ENCODE results near the gene SLC25A23. TPM values are rescaled to one million over a fixed set of nuclear protein-coding genes. Genes with fewer than 3 reads are reported as not detected.

The SLC25A23 gene
- total and polyA plus RNA-seq, 10 donors = 7.5 to 39.6 (median 18.5) TPM

DNA sequence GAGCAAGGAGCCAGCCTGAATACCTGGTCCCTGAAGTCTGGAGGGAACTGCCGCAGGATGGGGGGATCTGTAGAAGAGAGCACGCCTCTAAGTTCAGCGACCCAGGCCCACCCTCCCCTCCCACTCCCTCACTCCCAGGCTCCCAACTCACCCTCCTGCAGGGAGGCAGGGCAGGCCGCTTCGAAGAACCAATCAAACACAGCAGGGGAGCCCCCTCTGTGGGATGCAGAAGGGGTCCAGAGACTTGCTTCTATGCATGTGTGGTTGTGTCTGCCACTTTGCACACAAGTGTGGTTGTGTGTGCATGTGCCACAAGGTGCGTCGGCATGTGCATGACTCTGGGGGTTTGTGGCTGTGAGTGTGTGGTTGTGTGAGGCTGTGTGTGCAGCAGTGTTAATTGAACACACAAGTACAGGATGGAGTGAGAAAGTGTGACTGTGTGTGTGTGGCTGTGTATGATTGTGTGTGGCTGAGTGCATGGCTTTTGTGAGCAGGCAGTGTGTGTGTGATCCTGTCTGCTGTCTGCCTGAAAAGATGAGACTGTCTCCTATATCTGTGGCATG, 20.3 kb upstream of the SLC25A23 start:
- TF ChIP-seq CTCF (IDR thresholded peaks at IDR 0.05 in 8 of 11, conservative IDR thresholded peaks at IDR 0.05 in 3 of 11) (no peak), POLR2A (IDR thresholded peaks at IDR 0.05) (no peak), POLR2AphosphoS5 (IDR thresholded peaks at IDR 0.05) (no peak)
- H3K9me3 ChIP-seq = no peaks in the 10 kb centered on the region
- H3K27ac ChIP-seq = peak overlapping the region in 2 of 8 donors; percentile 92 to 96
- H3K4me1 ChIP-seq = peaks cover 0 to 65% (median 27%) of the 10 kb centered on the region in 6 donors
- intact Hi-C loops (cut with DNase I; ENCODE audit: low total_unique reads) = no loop called here
- WGBS, 5 donors = 65 to 77% (median 75%) methylated on average over 7 of the region's 7 CpGs
- no peak for DNase-seq
- H3K27me3 ChIP-seq (replicated peaks in 1 of 7) = peaks cover 0 to 23% (median 0%) of the 10 kb centered on the region in 7 donors
- H3K36me3 ChIP-seq = peaks cover 0 to 51% (median 26%) of the 10 kb centered on the region in 6 donors
- no peak overlapping the region for H3K4me3 ChIP-seq

DNA sequence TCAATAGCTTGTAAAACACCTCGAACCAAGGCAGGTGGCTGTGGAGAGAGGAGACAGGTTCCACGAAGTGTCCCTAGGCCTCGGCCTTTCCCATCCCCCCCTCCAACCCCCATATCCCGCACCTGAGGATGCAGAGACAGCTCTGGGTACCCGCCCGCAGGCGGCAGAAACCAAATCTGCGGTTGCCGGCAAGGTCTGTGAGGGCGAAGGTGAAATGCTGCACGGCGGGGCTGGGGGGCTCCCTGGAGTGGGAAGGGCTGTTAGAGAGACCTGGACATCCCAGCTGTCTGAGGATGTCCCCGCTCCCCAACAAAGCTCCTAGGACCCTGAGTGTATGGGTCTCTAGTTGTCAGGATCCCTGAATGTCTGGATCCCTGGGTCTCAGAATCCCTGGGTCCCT, 19.2 kb upstream of the SLC25A23 start:
- Histone ChIP-seq H3K27ac (peak overlapping the region in 1 of 8 donors; percentile 92), H3K9me3 (no peaks in the 10 kb centered on the region), H3K4me1 (peaks cover 0 to 65% (median 27%) of the 10 kb centered on the region in 6 donors), H3K4me3 (no peak overlapping the region), H3K36me3 (peaks cover 0 to 62% (median 33%) of the 10 kb centered on the region in 6 donors), H3K27me3 (replicated peaks in 1 of 7) (peaks cover 0 to 23% (median 0%) of the 10 kb centered on the region in 7 donors)
- TF ChIP-seq CTCF (IDR thresholded peaks at IDR 0.05 in 8 of 11, conservative IDR thresholded peaks at IDR 0.05 in 3 of 11) (no peak), POLR2A (IDR thresholded peaks at IDR 0.05) (no peak), POLR2AphosphoS5 (IDR thresholded peaks at IDR 0.05) (no peak)
- no peak for DNase-seq
- 91 to 95% (median 92%) methylated on average over 12 to 13 of the region's 13 CpGs for WGBS, 5 donors
- intact Hi-C loops (cut with DNase I; ENCODE audit: low total_unique reads) = no loop called here

DNA sequence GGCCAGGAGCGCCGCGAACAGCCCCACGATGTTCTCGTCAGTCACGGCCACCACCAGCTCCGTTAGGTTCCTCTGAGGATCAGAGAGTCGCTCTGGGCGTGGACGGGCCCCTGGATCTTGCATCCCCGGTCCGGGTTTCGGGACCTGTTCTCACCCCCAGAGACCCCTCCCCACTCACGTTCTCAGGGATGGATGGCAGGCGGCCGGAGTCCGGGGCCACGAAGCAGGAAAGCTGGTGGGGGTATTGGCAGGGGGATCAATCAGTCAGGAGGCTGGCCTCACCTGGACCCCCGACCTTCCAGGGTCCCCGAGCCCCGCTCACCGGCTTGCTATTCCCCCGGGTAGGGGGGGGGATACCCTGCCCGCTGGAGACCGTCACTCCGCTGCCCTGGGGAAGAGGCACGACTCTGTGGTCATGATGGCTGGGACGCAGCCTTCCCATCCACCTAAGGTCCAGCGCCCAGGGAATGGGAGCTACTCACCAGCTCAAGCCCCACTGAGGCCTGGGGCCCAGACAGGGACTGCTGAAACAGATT, 17.4 kb upstream of the SLC25A23 start:
- Histone ChIP-seq H3K4me1 (peaks cover 0 to 54% (median 22%) of the 10 kb centered on the region in 6 donors), H3K27ac (no peak overlapping the region), H3K27me3 (replicated peaks in 1 of 7) (peaks cover 0 to 23% (median 0%) of the 10 kb centered on the region in 7 donors), H3K4me3 (peak overlapping the region in 1 of 8 donors; percentile 43), H3K9me3 (no peaks in the 10 kb centered on the region), H3K36me3 (peaks cover 0 to 80% (median 47%) of the 10 kb centered on the region in 6 donors)
- intact Hi-C loops (cut with DNase I; ENCODE audit: low total_unique reads) = no loop called here
- TF ChIP-seq POLR2A (IDR thresholded peaks at IDR 0.05) (no peak), POLR2AphosphoS5 (IDR thresholded peaks at IDR 0.05) (no peak), CTCF (IDR thresholded peaks at IDR 0.05 in 8 of 11, conservative IDR thresholded peaks at IDR 0.05 in 3 of 11) (no peak)
- DNase-seq = no peak
- WGBS, 5 donors = 52 to 76% (median 68%) methylated on average over 22 to 29 of the region's 29 CpGs

GRCh38 chr19:6476155-6476895, 16.7 kb upstream of the SLC25A23 start:
- peak; percentile 83 for DNase-seq
- no peaks in the 10 kb centered on the region for H3K9me3 ChIP-seq
- WGBS, 5 donors = 55 to 73% (median 66%) methylated on average over 23 to 33 of the region's 33 CpGs

More at GRCh38 chr19:6476155-6476895, 16.7 kb upstream of the SLC25A23 start:
- peak overlapping the region in 1 of 8 donors; percentile 43 for H3K4me3 ChIP-seq
- H3K36me3 ChIP-seq = peaks cover 0 to 87% (median 51%) of the 10 kb centered on the region in 6 donors
- peaks cover 0 to 23% (median 0%) of the 10 kb centered on the region in 7 donors for H3K27me3 ChIP-seq (replicated peaks in 1 of 7)
- H3K27ac ChIP-seq = no peak overlapping the region
- intact Hi-C loops (cut with DNase I; ENCODE audit: low total_unique reads) = no loop called here
- TF ChIP-seq POLR2AphosphoS5 (IDR thresholded peaks at IDR 0.05) (peak in 1 of 3 donors; percentile 9), CTCF (IDR thresholded peaks at IDR 0.05 in 8 of 11, conservative IDR thresholded peaks at IDR 0.05 in 3 of 11) (no peak)
- H3K4me1 ChIP-seq = peaks cover 0 to 47% (median 20%) of the 10 kb centered on the region in 6 donors

All from spleen (tissue), 11 donors.